Measurements from ENCODE around the gene TANGO2. TPM values are rescaled to one million over a fixed set of nuclear protein-coding genes. Genes with fewer than 3 reads are reported as not detected.

The TANGO2 gene
- total RNA-seq, 1 experiment from 2014 or later, result 33.5 TPM

GRCh38 chr22:20022978-20023613 lies 2.2 kb downstream of the TANGO2 start:
- H3K27ac Mint-ChIP-seq (ENCODE audit: unreplicated experiment), result no peak overlapping the region
- peaks cover 15% of the 10 kb centered on the region for H3K4me1 Mint-ChIP-seq (ENCODE audit: low read depth, unreplicated experiment)
- DNase-seq, result no peak
- CTCF ChIA-PET, result interaction anchor here (1.2 kb wide), 1 partner anchor 61 kb away, joined by 4 read pairs; no protein-coding TSS in a partner anchor
- no peak overlapping the region for H3K4me3 Mint-ChIP-seq (ENCODE audit: low read depth, unreplicated experiment)
- no peaks in the 10 kb centered on the region for H3K9me3 Mint-ChIP-seq (ENCODE audit: low read depth, unreplicated experiment)
- no TSS peak for BruUV-seq (replicated peaks)
- TF ChIP-seq, protein P1, sequence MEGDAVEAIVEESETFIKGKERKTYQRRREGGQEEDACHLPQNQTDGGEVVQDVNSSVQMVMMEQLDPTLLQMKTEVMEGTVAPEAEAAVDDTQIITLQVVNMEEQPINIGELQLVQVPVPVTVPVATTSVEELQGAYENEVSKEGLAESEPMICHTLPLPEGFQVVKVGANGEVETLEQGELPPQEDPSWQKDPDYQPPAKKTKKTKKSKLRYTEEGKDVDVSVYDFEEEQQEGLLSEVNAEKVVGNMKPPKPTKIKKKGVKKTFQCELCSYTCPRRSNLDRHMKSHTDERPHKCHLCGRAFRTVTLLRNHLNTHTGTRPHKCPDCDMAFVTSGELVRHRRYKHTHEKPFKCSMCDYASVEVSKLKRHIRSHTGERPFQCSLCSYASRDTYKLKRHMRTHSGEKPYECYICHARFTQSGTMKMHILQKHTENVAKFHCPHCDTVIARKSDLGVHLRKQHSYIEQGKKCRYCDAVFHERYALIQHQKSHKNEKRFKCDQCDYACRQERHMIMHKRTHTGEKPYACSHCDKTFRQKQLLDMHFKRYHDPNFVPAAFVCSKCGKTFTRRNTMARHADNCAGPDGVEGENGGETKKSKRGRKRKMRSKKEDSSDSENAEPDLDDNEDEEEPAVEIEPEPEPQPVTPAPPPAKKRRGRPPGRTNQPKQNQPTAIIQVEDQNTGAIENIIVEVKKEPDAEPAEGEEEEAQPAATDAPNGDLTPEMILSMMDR (IDR thresholded peaks at IDR 0.05; ENCODE audit: unreplicated experiment), result no peak
- H3K36me3 Mint-ChIP-seq (ENCODE audit: insufficient read depth, unreplicated experiment), result peaks cover 35% of the 10 kb centered on the region
- no peaks in the 10 kb centered on the region for H3K27me3 Mint-ChIP-seq (ENCODE audit: unreplicated experiment)
- intact Hi-C loops (cut with micrococcal nuclease; ENCODE audit: unreplicated experiment), result no loop called here

DNA sequence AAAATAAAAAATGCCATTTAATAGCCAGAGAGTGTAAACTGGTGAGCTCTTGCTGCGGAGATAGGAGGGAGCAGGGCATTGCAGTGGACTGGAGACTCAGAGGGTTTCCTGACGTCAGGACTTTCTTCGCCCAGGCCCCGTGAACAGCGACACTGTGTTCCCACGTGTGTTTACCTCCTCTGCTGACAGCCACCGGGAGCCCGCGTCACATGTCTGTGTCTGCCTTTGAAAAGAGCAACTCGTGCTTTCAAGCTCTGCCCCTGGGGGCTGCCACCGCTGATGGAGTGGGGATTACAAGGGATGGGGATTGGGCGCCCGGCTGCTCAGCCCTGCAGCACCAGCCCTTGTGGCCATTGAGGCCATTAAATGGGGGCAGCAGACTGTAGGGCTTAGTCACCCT lies 3.3 kb downstream of the TANGO2 start:
- Mint-ChIP-seq H3K9me3 (ENCODE audit: low read depth, unreplicated experiment) (no peaks in the 10 kb centered on the region), H3K27ac (ENCODE audit: unreplicated experiment) (no peak overlapping the region), H3K36me3 (ENCODE audit: insufficient read depth, unreplicated experiment) (peaks cover 35% of the 10 kb centered on the region), H3K4me1 (ENCODE audit: low read depth, unreplicated experiment) (peaks cover 15% of the 10 kb centered on the region), H3K4me3 (ENCODE audit: low read depth, unreplicated experiment) (no peak overlapping the region), H3K27me3 (ENCODE audit: unreplicated experiment) (no peaks in the 10 kb centered on the region)
- no peak for DNase-seq
- TF ChIP-seq, protein P1 (IDR thresholded peaks at IDR 0.05; ENCODE audit: unreplicated experiment), result no peak
- no TSS peak for BruUV-seq (replicated peaks)
- CTCF ChIA-PET, result no interaction called here
- intact Hi-C loops (cut with micrococcal nuclease; ENCODE audit: unreplicated experiment), result no loop called here

- no peaks in the 10 kb centered on the region for H3K27me3 Mint-ChIP-seq (ENCODE audit: unreplicated experiment)
- no peaks in the 10 kb centered on the region for H3K9me3 Mint-ChIP-seq (ENCODE audit: low read depth, unreplicated experiment)
- no peak for DNase-seq
- no peak overlapping the region for H3K4me3 Mint-ChIP-seq (ENCODE audit: low read depth, unreplicated experiment)
- peaks cover 35% of the 10 kb centered on the region for H3K36me3 Mint-ChIP-seq (ENCODE audit: insufficient read depth, unreplicated experiment)
- no TSS peak for BruUV-seq (replicated peaks)
- H3K27ac Mint-ChIP-seq (ENCODE audit: unreplicated experiment), result no peak overlapping the region
- intact Hi-C loops (cut with micrococcal nuclease; ENCODE audit: unreplicated experiment), result no loop called here
- CTCF ChIA-PET, result no interaction called here
- peaks cover 15% of the 10 kb centered on the region for H3K4me1 Mint-ChIP-seq (ENCODE audit: low read depth, unreplicated experiment)
- TF ChIP-seq, protein P1 (IDR thresholded peaks at IDR 0.05; ENCODE audit: unreplicated experiment), result no peak
Observed at GRCh38 chr22:20024650-20025397, 3.9 kb downstream of the TANGO2 start.

DNA sequence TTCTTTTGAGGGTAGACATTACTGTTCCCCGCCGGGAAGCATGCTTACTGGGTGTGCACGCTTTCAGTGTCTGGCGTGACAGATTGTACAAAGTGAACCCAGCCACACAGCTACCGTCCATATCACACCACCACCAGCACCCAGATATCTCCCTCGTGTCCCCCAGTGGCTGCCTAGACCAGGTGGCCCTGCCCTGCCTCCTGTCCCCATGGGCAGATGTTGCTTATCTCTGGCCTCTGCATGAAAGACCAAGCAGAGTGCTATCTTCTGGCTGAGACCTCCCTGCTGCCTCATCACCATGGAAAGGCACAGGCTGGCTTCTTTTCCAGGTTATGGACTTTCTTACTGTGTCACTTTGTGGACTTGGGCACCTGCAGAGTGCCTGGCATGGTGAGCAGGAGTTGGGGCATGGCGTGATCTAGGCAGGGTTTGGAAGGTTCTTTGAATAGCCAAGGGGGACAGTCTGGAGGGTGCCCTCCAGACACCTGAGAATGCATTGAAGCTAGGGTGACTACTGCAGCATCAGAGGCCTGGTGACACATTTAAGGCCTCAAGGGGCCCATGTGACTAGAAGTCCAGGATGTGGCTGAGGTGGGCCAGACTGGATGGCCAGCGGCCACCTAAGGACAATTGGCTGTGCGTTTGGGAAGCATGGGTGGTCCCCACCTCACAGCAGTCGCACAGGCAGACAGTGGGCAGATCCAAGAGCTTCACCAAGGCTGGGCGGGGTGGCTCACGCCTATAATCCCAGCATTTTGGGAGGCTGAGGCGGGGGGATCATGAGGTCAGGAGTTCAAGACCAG lies 4.7 kb downstream of the TANGO2 start:
- intact Hi-C loops (cut with micrococcal nuclease; ENCODE audit: unreplicated experiment), result no loop called here
- Mint-ChIP-seq H3K4me3 (ENCODE audit: low read depth, unreplicated experiment) (no peak overlapping the region), H3K27me3 (ENCODE audit: unreplicated experiment) (no peaks in the 10 kb centered on the region), H3K4me1 (ENCODE audit: low read depth, unreplicated experiment) (peaks cover 15% of the 10 kb centered on the region), H3K9me3 (ENCODE audit: low read depth, unreplicated experiment) (no peaks in the 10 kb centered on the region), H3K36me3 (ENCODE audit: insufficient read depth, unreplicated experiment) (peaks cover 33% of the 10 kb centered on the region), H3K27ac (ENCODE audit: unreplicated experiment) (no peak overlapping the region)
- no TSS peak for BruUV-seq (replicated peaks)
- TF ChIP-seq, protein P1 (IDR thresholded peaks at IDR 0.05; ENCODE audit: unreplicated experiment), result no peak
- CTCF ChIA-PET, result no interaction called here
- no peak for DNase-seq

Data from Calu3 (cell line).